ENCODE measurements around the gene CA7. TPM values are rescaled to one million over a fixed set of nuclear protein-coding genes. Genes with fewer than 3 reads are reported as not detected.

Gene CA7
- total RNA-seq, 1 donor from 2014 or later = not detected

DNA sequence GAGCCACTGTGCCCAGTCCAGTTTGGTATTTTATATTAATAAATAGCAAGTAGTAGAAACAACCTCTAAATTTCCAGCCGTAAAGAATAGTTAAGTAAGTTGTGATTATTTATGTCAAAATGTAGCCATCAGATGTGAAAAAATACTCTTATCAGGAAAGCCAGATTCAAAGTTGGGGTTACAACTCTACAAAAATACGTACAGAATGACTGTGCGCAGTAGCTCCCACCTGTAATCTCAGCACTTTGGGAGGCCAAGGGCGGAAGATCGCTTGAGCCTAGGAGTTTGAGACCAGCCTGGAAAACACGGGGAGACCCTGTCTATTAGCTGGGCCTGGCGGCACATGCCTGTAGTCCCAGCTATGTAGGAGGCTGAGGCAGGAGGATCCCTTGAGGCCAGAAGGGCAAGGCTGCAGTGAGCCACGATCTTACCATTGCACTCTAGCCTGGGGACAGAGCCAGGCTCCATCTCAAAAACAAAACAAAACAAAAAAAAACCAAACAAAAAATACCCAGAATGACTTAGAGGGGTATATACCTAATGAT is 37.8 kb downstream of the CA7 start:
- Histone ChIP-seq H3K4me3 (ENCODE audit: low read depth, low read length) (no peak overlapping the region), H3K27me3 (ENCODE audit: control insufficient read depth, insufficient read depth, low read length) (no peaks in the 10 kb centered on the region), H3K36me3 (ENCODE audit: control insufficient read depth, insufficient read depth, low read length) (peaks cover 1% of the 10 kb centered on the region)
- DNase-seq (ENCODE audit: low read depth) = no peak
- TF ChIP-seq, protein P1, sequence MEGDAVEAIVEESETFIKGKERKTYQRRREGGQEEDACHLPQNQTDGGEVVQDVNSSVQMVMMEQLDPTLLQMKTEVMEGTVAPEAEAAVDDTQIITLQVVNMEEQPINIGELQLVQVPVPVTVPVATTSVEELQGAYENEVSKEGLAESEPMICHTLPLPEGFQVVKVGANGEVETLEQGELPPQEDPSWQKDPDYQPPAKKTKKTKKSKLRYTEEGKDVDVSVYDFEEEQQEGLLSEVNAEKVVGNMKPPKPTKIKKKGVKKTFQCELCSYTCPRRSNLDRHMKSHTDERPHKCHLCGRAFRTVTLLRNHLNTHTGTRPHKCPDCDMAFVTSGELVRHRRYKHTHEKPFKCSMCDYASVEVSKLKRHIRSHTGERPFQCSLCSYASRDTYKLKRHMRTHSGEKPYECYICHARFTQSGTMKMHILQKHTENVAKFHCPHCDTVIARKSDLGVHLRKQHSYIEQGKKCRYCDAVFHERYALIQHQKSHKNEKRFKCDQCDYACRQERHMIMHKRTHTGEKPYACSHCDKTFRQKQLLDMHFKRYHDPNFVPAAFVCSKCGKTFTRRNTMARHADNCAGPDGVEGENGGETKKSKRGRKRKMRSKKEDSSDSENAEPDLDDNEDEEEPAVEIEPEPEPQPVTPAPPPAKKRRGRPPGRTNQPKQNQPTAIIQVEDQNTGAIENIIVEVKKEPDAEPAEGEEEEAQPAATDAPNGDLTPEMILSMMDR (IDR thresholded peaks at IDR 0.05; ENCODE audit: insufficient read depth, low read length, poor library complexity, severe bottlenecking) = no peak

DNA sequence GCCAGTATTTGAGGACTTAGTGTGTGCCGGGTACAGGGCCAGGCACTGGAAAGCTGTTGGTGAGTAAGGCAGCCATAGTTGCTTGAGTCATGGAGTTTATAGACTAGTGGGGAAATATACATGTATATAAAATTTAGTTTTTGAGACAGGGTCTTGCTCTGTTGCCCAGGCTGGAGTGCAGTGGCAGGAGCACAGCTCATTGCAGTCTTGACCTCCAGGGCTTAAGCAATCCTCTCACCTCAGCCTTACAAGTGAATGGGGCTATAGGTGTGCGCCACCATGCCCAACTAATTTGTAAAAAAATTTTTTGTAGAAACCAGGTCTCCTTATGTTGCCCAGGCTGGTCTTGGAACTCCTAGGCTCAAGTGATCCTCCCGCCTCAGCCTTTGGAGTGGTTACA is 38.5 kb downstream of the CA7 start:
- DNase-seq (ENCODE audit: low read depth) = no peak
- H3K4me3 ChIP-seq (ENCODE audit: low read depth, low read length) = no peak overlapping the region

DNA sequence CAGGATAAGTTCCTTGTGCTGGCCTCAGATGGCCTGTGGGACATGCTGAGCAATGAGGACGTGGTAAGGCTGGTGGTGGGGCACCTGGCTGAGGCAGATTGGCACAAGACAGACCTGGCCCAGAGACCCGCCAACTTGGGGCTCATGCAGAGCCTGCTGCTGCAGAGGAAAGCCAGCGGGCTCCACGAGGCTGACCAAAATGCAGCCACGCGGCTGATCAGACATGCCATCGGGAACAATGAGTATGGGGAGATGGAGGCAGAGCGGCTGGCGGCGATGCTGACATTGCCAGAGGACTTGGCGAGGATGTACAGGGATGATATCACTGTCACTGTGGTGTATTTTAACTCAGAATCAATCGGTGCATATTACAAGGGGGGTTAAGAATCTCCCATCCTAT is 41.3 kb downstream of the CA7 start:
- H3K36me3 ChIP-seq (ENCODE audit: control insufficient read depth, insufficient read depth, low read length) = peaks cover 1% of the 10 kb centered on the region
- TF ChIP-seq, protein P1 (IDR thresholded peaks at IDR 0.05; ENCODE audit: insufficient read depth, low read length, poor library complexity, severe bottlenecking) = no peak
- H3K4me3 ChIP-seq (ENCODE audit: low read depth, low read length) = no peak overlapping the region
- H3K27me3 ChIP-seq (ENCODE audit: control insufficient read depth, insufficient read depth, low read length) = no peaks in the 10 kb centered on the region
- no peak for DNase-seq (ENCODE audit: low read depth)

More for the DNA sequence above, 38.5 kb downstream of the CA7 start:
- Histone ChIP-seq H3K36me3 (ENCODE audit: control insufficient read depth, insufficient read depth, low read length) (peaks cover 1% of the 10 kb centered on the region), H3K27me3 (ENCODE audit: control insufficient read depth, insufficient read depth, low read length) (no peaks in the 10 kb centered on the region)
- TF ChIP-seq, protein P1 (IDR thresholded peaks at IDR 0.05; ENCODE audit: insufficient read depth, low read length, poor library complexity, severe bottlenecking) = no peak

DNA sequence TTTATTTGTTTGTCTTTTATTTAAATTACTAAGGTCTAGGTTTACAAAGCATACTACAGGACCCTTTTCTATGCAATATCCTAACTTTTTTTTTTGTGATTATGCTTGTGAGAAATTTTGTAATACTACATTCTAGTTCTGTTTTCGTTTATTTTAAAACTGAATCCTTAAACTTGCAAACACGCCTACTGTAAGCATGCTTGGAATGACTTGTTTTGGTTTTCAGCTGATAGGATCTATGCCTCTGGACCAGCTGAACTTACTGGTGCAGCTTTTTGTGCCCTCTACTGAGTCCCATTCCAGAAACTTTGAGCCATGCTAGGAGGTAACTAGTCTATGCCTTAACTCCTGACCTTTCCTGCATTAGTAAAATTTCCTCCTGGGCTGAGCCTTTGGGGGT is 42.1 kb downstream of the CA7 start:
- H3K36me3 ChIP-seq (ENCODE audit: control insufficient read depth, insufficient read depth, low read length) = peaks cover 1% of the 10 kb centered on the region
- TF ChIP-seq, protein P1 (IDR thresholded peaks at IDR 0.05; ENCODE audit: insufficient read depth, low read length, poor library complexity, severe bottlenecking) = no peak
- DNase-seq (ENCODE audit: low read depth) = no peak
- no peaks in the 10 kb centered on the region for H3K27me3 ChIP-seq (ENCODE audit: control insufficient read depth, insufficient read depth, low read length)
- no peak overlapping the region for H3K4me3 ChIP-seq (ENCODE audit: low read depth, low read length)

DNA sequence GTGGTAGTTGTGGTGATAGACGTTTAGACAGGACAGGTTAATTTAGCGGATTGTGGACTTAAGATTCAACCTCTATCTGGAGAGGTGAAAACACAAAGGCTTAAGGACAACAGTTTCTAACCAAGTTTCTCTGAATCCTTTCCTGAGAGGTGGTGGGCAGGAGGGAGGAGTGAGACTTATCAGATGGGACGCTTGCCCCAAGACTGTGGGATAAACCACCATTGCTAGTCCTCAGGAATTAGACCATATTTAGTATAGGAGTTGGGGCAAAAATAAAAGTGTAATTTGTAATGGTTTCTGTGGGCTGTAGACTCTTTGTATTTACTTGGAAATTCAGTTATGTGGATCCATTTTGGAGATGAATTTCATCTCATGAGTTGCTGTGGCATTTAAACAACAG is 42.7 kb downstream of the CA7 start:
- Histone ChIP-seq H3K4me3 (ENCODE audit: low read depth, low read length) (no peak overlapping the region), H3K27me3 (ENCODE audit: control insufficient read depth, insufficient read depth, low read length) (no peaks in the 10 kb centered on the region), H3K36me3 (ENCODE audit: control insufficient read depth, insufficient read depth, low read length) (peaks cover 1% of the 10 kb centered on the region)
- DNase-seq (ENCODE audit: low read depth) = no peak
- TF ChIP-seq, protein P1 (IDR thresholded peaks at IDR 0.05; ENCODE audit: insufficient read depth, low read length, poor library complexity, severe bottlenecking) = no peak
